Caco-2 (cell line): Measurements from ENCODE around the gene L1TD1. TPM values are rescaled to one million over a fixed set of nuclear protein-coding genes. Genes with fewer than 3 reads are reported as not detected.

Experiments
- BruUV-seq: library from RNA; stranded (reverse); fragments of 400-500 nt; replicated peaks from 2 replicates; lab custom pipeline; 2021; lab: Mats Ljungman, UMichigan
- CTCF ChIA-PET: fragments of 300-600 bp; sonication (Branson Sonifier 250); formaldehyde crosslinking; loops from one replicate; lab custom pipeline; 2022; ENCODE audit warnings: antibody characterized with exemption; lab: Charles Lee
- POLR2A ChIA-PET: fragments of 300-600 bp; sonication (Branson Sonifier 250); formaldehyde crosslinking; loops from one replicate; lab custom pipeline; 2022; ENCODE audit warnings: antibody characterized with exemption; lab: Charles Lee
- DNase-seq, 2 experiments: peaks; one replicate each; pipeline versions ENCODE4 v3.0.0 to v3.0.0-alpha.2; 2020 to 2022
- H3K27me3 ChIP-seq: replicated peaks from 2 replicates; pipeline ENCODE4 v1.6.0; 2011; ENCODE audit warnings: low read length; ENCODE audit not compliant: control insufficient read depth, insufficient read depth
- H3K36me3 ChIP-seq: 2 replicates; pipeline ENCODE4 v1.5.1; 2011; ENCODE audit warnings: low read length; ENCODE audit not compliant: control insufficient read depth, insufficient read depth
- H3K4me1 ChIP-seq: fragments of 250-450 bp; sonication (Bioruptor Pico); 2 replicates; pipeline ENCODE4 v1.5.1; 2020; ENCODE audit warnings: mild to moderate bottlenecking
- H3K4me3 ChIP-seq: 2 replicates; pipeline ENCODE4 v1.5.1; 2011; ENCODE audit warnings: low read depth, mild to moderate bottlenecking, control low read depth, low read length
- H3K9me3 ChIP-seq: fragments of 250-450 bp; sonication (Bioruptor Pico); 2 replicates; pipeline ENCODE4 v1.5.1; 2020; ENCODE audit warnings: mild to moderate bottlenecking, moderate library complexity
- H3K27ac Mint-ChIP-seq: one replicate; pipeline ENCODE4 v1.8.0; 2022; ENCODE audit warnings: mixed read lengths; ENCODE audit not compliant: unreplicated experiment
- H3K27me3 Mint-ChIP-seq: one replicate; pipeline ENCODE4 v1.8.0; 2022; ENCODE audit warnings: mixed read lengths; ENCODE audit not compliant: insufficient read depth, unreplicated experiment
- H3K36me3 Mint-ChIP-seq: one replicate; pipeline ENCODE4 v1.8.0; 2022; ENCODE audit warnings: mild to moderate bottlenecking, mixed read lengths; ENCODE audit not compliant: insufficient read depth, unreplicated experiment
- H3K4me1 Mint-ChIP-seq: one replicate; pipeline ENCODE4 v1.8.0; 2022; ENCODE audit warnings: low read depth, mixed read lengths; ENCODE audit not compliant: unreplicated experiment
- H3K4me3 Mint-ChIP-seq: one replicate; pipeline ENCODE4 v1.8.0; 2022; ENCODE audit warnings: mild to moderate bottlenecking, moderate library complexity, mixed read lengths; ENCODE audit not compliant: unreplicated experiment
- H3K9me3 Mint-ChIP-seq: one replicate; pipeline ENCODE4 v1.8.0; 2022; ENCODE audit warnings: mixed read lengths; ENCODE audit not compliant: unreplicated experiment
- CTCF ChIP-seq, 2 experiments: fragments of 200-600 bp in 1 of 2; IDR thresholded peaks; 1 replicate in 1 of 2; 2 replicates in 1 of 2; pipeline versions ENCODE4 v1.5.1 to v1.8.0; 2011 to 2022; ENCODE audit warnings: antibody characterized with exemption in 1 of 2, control low read depth in 1 of 2, inconsistent platforms in 1 of 2, low read depth in 1 of 2, low read length in 1 of 2, mild to moderate bottlenecking in 1 of 2, moderate library complexity in 1 of 2; ENCODE audit not compliant: insufficient read depth in 1 of 2, severe bottlenecking in 1 of 2, unreplicated experiment in 1 of 2
- intact Hi-C: fragments of 100-400 bp; cut with micrococcal nuclease; formaldehyde crosslinking; loops from one replicate; pipeline ENCODE4 v1.10.0; 2022; ENCODE audit not compliant: unreplicated experiment
- total RNA-seq: library from RNA; stranded (reverse); gene quantifications from 2 replicates; pipeline ENCODE4 v1.2.3, GENCODE V29; 2022

Gene L1TD1
- total RNA-seq, 1 experiment from 2014 or later, result 0.29 TPM

GRCh38 chr1:62259551-62259950, 64.9 kb downstream of the L1TD1 start:
- H3K4me1 ChIP-seq, result no peaks in the 10 kb centered on the region
- Mint-ChIP-seq H3K27ac (no peak overlapping the region), H3K4me1 (no peaks in the 10 kb centered on the region), H3K36me3 (peaks cover 46% of the 10 kb centered on the region), H3K9me3 (no peaks in the 10 kb centered on the region), H3K4me3 (no peak overlapping the region), H3K27me3 (no peaks in the 10 kb centered on the region)
- no peak overlapping the region for H3K4me3 ChIP-seq
- intact Hi-C loops, result no loop called here
- CTCF ChIA-PET, result no interaction called here
- H3K27me3 ChIP-seq, result no peaks in the 10 kb centered on the region
- H3K36me3 ChIP-seq, result no peaks in the 10 kb centered on the region
- POLR2A ChIA-PET, result no interaction called here
- no TSS peak for BruUV-seq
- no peak for TF ChIP-seq CTCF (IDR thresholded peaks at IDR 0.05; ENCODE audit: insufficient read depth in 1 of 2, low read depth in 1 of 2, low read length in 1 of 2, severe bottlenecking in 1 of 2, unreplicated experiment in 1 of 2)
- H3K9me3 ChIP-seq, result no peaks in the 10 kb centered on the region
- DNase-seq, result no peak

- no peaks in the 10 kb centered on the region for H3K27me3 Mint-ChIP-seq
- H3K27ac Mint-ChIP-seq, result peak overlapping the region; percentile 23
- H3K27me3 ChIP-seq, result no peaks in the 10 kb centered on the region
- H3K9me3 ChIP-seq, result no peaks in the 10 kb centered on the region
- DNase-seq, result no peak
- no peak for TF ChIP-seq CTCF (IDR thresholded peaks at IDR 0.05; ENCODE audit: insufficient read depth in 1 of 2, low read depth in 1 of 2, low read length in 1 of 2, severe bottlenecking in 1 of 2, unreplicated experiment in 1 of 2)
- no TSS peak for BruUV-seq
- no peak overlapping the region for H3K4me3 ChIP-seq
- H3K4me1 ChIP-seq, result no peaks in the 10 kb centered on the region
- H3K4me1 Mint-ChIP-seq, result no peaks in the 10 kb centered on the region
- H3K36me3 Mint-ChIP-seq, result peaks cover 50% of the 10 kb centered on the region
- no peaks in the 10 kb centered on the region; the same call in 1 of the 2 replicates for H3K36me3 ChIP-seq
- intact Hi-C loops, result no loop called here
- CTCF ChIA-PET, result no interaction called here
- no peak overlapping the region for H3K4me3 Mint-ChIP-seq
- H3K9me3 Mint-ChIP-seq, result no peaks in the 10 kb centered on the region
- POLR2A ChIA-PET, result no interaction called here
Measured at GRCh38 chr1:62260688-62261087, 66.0 kb downstream of the L1TD1 start.

Other genes with a start within 250 kb of the L1TD1 start
- gene KANK4, start 124.6 kb downstream of the L1TD1 start, total RNA-seq, result 18.9 and 21.5 TPM in 2 replicates
- 35.0 and 39.3 TPM in 2 replicates for gene USP1, start 242.2 kb downstream of the L1TD1 start, total RNA-seq